Measurements from ENCODE around the gene UBFD1. TPM values are rescaled to one million over a fixed set of nuclear protein-coding genes. Genes with fewer than 3 reads are reported as not detected.
"Not testable (repeated sequence)": the region's sequence is repeated elsewhere in the genome, so short reads cannot be mapped to it uniquely, and the experiment has no call there.

The UBFD1 gene
- total RNA-seq, 4 donors from 2014 or later: 75.0 to 147 (median 127) TPM

DNA sequence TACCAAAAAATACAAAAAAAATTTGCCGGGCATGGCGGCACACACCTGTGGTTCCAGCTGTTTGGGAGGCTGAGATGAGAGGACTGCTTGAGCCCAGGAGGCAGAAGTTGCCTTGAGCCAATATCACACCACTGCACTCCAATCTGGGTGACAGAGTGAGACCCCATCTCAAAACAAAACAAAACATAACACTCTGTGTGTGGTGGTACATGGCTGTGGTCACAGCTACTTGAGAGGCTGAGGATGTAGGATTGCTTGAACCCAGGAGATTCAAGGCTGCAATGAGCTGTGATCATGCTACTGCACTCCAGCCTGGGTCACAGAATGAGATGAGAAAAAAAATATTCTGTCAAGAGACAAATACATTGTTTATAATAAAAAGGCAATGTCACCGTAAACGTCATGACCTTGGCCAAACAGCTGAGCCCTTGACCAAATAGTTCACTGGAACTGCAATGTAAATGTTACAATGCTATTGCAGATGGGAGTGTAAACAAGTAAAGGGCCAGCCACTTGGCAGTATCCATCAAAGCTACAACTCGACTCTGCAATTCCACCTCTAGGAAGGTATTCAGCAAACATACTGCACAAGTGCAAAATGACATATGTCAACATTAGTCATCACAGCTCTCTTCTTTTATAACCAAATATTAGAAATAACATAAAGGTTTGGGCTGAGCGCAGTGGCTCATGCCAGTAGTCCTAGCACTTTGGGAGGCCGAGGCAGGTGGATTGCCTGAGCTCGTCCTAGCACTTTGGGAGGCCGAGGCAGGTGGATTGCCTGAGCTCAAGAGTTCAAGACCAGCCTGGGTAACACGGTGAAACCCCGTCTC, 17.3 kb upstream of the UBFD1 start:
- H3K36me3 ChIP-seq: peaks cover 12 to 30% of the 10 kb centered on the region in 2 donors
- DNase-seq: no peak
- WGBS, 2 donors: 94 to 97% methylated on average over 11 of the region's 11 CpGs

DNA sequence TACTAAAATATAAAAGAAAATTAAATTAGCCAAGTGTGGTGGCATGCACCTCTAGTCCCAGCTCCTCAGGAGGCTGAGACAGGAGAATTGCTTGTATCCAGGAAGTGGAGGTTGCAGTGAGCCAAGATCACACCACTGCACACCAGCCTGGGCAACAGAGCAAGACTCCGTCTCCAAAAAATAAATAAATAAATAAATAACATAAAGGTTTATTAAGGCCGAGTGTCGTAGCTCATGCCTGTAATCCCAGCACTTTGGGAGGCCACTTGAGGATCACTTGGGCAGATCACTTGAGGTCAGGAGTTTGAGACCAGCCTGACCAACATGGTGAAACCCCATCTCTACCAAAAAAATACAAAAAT, 16.7 kb upstream of the UBFD1 start:
- 91 to 94% methylated on average over 3 of the region's 3 CpGs for WGBS, 2 donors
- DNase-seq; H3K4me1 ChIP-seq; H3K27ac ChIP-seq; H3K27me3 ChIP-seq; H3K9me3 ChIP-seq; H3K4me3 ChIP-seq (replicated peaks in 1 of 3); intact Hi-C loops (cut with DNase I): not testable (repeated sequence)
- peaks cover 14 to 35% of the 10 kb centered on the region in 2 donors for H3K36me3 ChIP-seq

More for the DNA sequence above, 17.3 kb upstream of the UBFD1 start:
- Histone ChIP-seq H3K9me3 (no peaks in the 10 kb centered on the region), H3K27me3 (no peaks in the 10 kb centered on the region), H3K4me1 (no peaks in the 10 kb centered on the region), H3K4me3 (replicated peaks in 1 of 3) (no peak overlapping the region), H3K27ac (no peak overlapping the region)
- TF ChIP-seq POLR2A (IDR thresholded peaks at IDR 0.05) (no peak), CTCF (IDR thresholded peaks at IDR 0.05) (no peak)
- intact Hi-C loops (cut with DNase I): no loop called here

- Histone ChIP-seq H3K4me1 (no peaks in the 10 kb centered on the region), H3K36me3 (peaks cover 28 to 57% of the 10 kb centered on the region in 2 donors), H3K4me3 (replicated peaks in 1 of 3) (no peak overlapping the region), H3K27me3 (no peaks in the 10 kb centered on the region), H3K9me3 (no peaks in the 10 kb centered on the region), H3K27ac (no peak overlapping the region)
- TF ChIP-seq CTCF (IDR thresholded peaks at IDR 0.05): no peak
- no peak for TF ChIP-seq POLR2A (IDR thresholded peaks at IDR 0.05)
- WGBS, 2 donors: 95 to 100% methylated on average over 7 to 14 of the region's 14 CpGs
- intact Hi-C loops (cut with DNase I): no loop called here
- DNase-seq: no peak
These were observed 13.1 kb upstream of the UBFD1 start for GRCh38 chr16:23544436-23544835.

- 97 to 100% methylated on average over 5 of the region's 5 CpGs for WGBS, 2 donors
These were observed 7.6 kb upstream of the UBFD1 start for GRCh38 chr16:23549938-23550337.

GRCh38 chr16:23552161-23552560, 5.4 kb upstream of the UBFD1 start:
- peaks cover 0 to 4% of the 10 kb centered on the region in 2 donors for H3K4me1 ChIP-seq
- 81 to 86% methylated on average over 6 of the region's 6 CpGs for WGBS, 2 donors
- H3K9me3 ChIP-seq: no peaks in the 10 kb centered on the region
- no peak for DNase-seq
- peaks cover 37 to 40% of the 10 kb centered on the region in 2 donors for H3K36me3 ChIP-seq
- no peaks in the 10 kb centered on the region for H3K27me3 ChIP-seq
- no peak overlapping the region for H3K4me3 ChIP-seq (replicated peaks in 1 of 3)
- intact Hi-C loops (cut with DNase I): no loop called here
- no peak overlapping the region for H3K27ac ChIP-seq
- TF ChIP-seq CTCF (IDR thresholded peaks at IDR 0.05) (no peak), POLR2A (IDR thresholded peaks at IDR 0.05) (no peak)

More at GRCh38 chr16:23549938-23550337, 7.6 kb upstream of the UBFD1 start:
- H3K36me3 ChIP-seq: peaks cover 43 to 56% of the 10 kb centered on the region in 2 donors
- no peaks in the 10 kb centered on the region for H3K4me1 ChIP-seq
- no peak for DNase-seq
- intact Hi-C loops (cut with DNase I): no loop called here
- TF ChIP-seq POLR2A (IDR thresholded peaks at IDR 0.05) (no peak), CTCF (IDR thresholded peaks at IDR 0.05) (no peak)
- no peaks in the 10 kb centered on the region for H3K27me3 ChIP-seq
- no peak overlapping the region for H3K4me3 ChIP-seq (replicated peaks in 1 of 3)
- H3K9me3 ChIP-seq: no peaks in the 10 kb centered on the region
- H3K27ac ChIP-seq: no peak overlapping the region
